HEK293 (cell line): ENCODE data around the gene SH3GLB2.

Experiments used
- CTCF ChIA-PET: fragments of 350-600 bp; formaldehyde crosslinking; extraction: SDS; loops from one replicate; lab custom pipeline; 2021; ENCODE audit warnings: antibody characterized with exemption; lab: Yijun Ruan, JAX
- POLR2A ChIA-PET: fragments of 300-600 bp; formaldehyde crosslinking; extraction: SDS; loops from one replicate; lab custom pipeline; 2020; ENCODE audit warnings: antibody characterized with exemption, inconsistent platforms; lab: Yijun Ruan, JAX
- H3K27ac ChIP-seq: fragments of 200-500 bp; sonication (Bioruptor generic); 2 replicates; pipeline ENCODE4 v1.5.1; 2014; ENCODE audit warnings: low read depth, low read length, control low read depth, inconsistent platforms; ENCODE audit errors: extremely low read depth
- H3K36me3 ChIP-seq, 2 experiments: fragments of 200-500 bp in 1 of 2; sonication (Bioruptor generic) in 1 of 2; 1 replicate in 1 of 2; 2 replicates in 1 of 2; pipeline ENCODE4 v1.5.1; 2014 to 2017; ENCODE audit warnings: inconsistent platforms in 2 of 2, low read length in 2 of 2; ENCODE audit not compliant: control insufficient read depth in 2 of 2, insufficient read depth in 1 of 2
- H3K4me1 ChIP-seq: fragments of 200-500 bp; sonication (Bioruptor generic); 2 replicates; pipeline ENCODE4 v1.5.1; 2014; ENCODE audit warnings: mild to moderate bottlenecking, low read length, inconsistent platforms; ENCODE audit not compliant: control insufficient read depth, insufficient read depth
- H3K4me3 ChIP-seq: 2 replicates; pipeline ENCODE4 v1.5.1; 2011; ENCODE audit warnings: low read depth, mild to moderate bottlenecking, control low read depth, low read length, moderate library complexity
- H3K9me3 ChIP-seq: fragments of 200-500 bp; sonication (Bioruptor generic); 2 replicates; pipeline ENCODE4 v1.5.1; 2014; ENCODE audit warnings: low read depth, low read length, inconsistent platforms; ENCODE audit not compliant: control insufficient read depth, insufficient read depth
- ATF2 ChIP-seq: fragments of 450-650 bp; formaldehyde crosslinking; IDR thresholded peaks from 2 replicates; pipeline ENCODE4 v1.5.1; 2016; ENCODE audit warnings: missing biosample characterization, missing genetic modification characterization, low read depth
- GLI4 ChIP-seq: fragments of 450-650 bp; formaldehyde crosslinking; IDR thresholded peaks from 2 replicates; pipeline ENCODE4 v1.5.1; 2016; ENCODE audit warnings: missing biosample characterization, missing genetic modification characterization
- IKZF3 ChIP-seq: fragments of 450-650 bp; IDR thresholded peaks from 2 replicates; pipeline ENCODE4 v1.5.0; 2018; ENCODE audit warnings: missing biosample characterization, mild to moderate bottlenecking, missing genetic modification characterization, moderate library complexity
- OSR2 ChIP-seq: fragments of 450-650 bp; formaldehyde crosslinking; IDR thresholded peaks from 2 replicates; pipeline ENCODE4 v1.5.1; 2016; ENCODE audit warnings: missing biosample characterization, missing genetic modification characterization
- SP2 ChIP-seq: fragments of 450-650 bp; formaldehyde crosslinking; IDR thresholded peaks from 2 replicates; pipeline ENCODE4 v1.5.1; 2016; ENCODE audit warnings: missing biosample characterization, missing genetic modification characterization
- TRIM28 ChIP-seq: IDR thresholded peaks from 2 replicates; pipeline ENCODE4 v1.6.1; 2011; ENCODE audit warnings: low read length, control low read depth, borderline replicate concordance
- ZIC2 ChIP-seq: fragments of 450-650 bp; formaldehyde crosslinking; IDR thresholded peaks from 2 replicates; pipeline ENCODE4 v1.5.1; 2016; ENCODE audit warnings: missing biosample characterization, missing genetic modification characterization
- ZNF114 ChIP-seq: fragments of 450-650 bp; formaldehyde crosslinking; IDR thresholded peaks from 2 replicates; pipeline ENCODE4 v1.5.0; 2017; ENCODE audit warnings: missing biosample characterization, missing genetic modification characterization
- ZNF132 ChIP-seq: fragments of 450-650 bp; formaldehyde crosslinking; IDR thresholded peaks from 2 replicates; pipeline ENCODE4 v1.5.1; 2017; ENCODE audit warnings: missing biosample characterization, missing genetic modification characterization, borderline replicate concordance
- ZNF138 ChIP-seq: fragments of 450-650 bp; formaldehyde crosslinking; IDR thresholded peaks from 2 replicates; pipeline ENCODE4 v1.5.1; 2016; ENCODE audit warnings: missing biosample characterization, missing genetic modification characterization, borderline replicate concordance
- ZNF140 ChIP-seq: fragments of 450-650 bp; formaldehyde crosslinking; IDR thresholded peaks from 2 replicates; pipeline ENCODE4 v1.5.1; 2016; ENCODE audit warnings: missing biosample characterization, missing genetic modification characterization
- ZNF157 ChIP-seq: fragments of 450-650 bp; formaldehyde crosslinking; IDR thresholded peaks from 2 replicates; pipeline ENCODE4 v1.5.1; 2016; ENCODE audit warnings: missing biosample characterization, missing genetic modification characterization
- ZNF266 ChIP-seq: fragments of 450-650 bp; formaldehyde crosslinking; IDR thresholded peaks from 2 replicates; pipeline ENCODE4 v1.5.1; 2016; ENCODE audit warnings: missing biosample characterization, missing genetic modification characterization, low read depth
- ZNF449 ChIP-seq: fragments of 450-650 bp; formaldehyde crosslinking; IDR thresholded peaks from 2 replicates; pipeline ENCODE4 v1.5.1; 2017; ENCODE audit warnings: missing biosample characterization, mild to moderate bottlenecking, missing genetic modification characterization, moderate library complexity
- ZNF510 ChIP-seq: fragments of 450-650 bp; formaldehyde crosslinking; IDR thresholded peaks from 2 replicates; pipeline ENCODE4 v1.5.1; 2018; ENCODE audit warnings: mild to moderate bottlenecking, missing genetic modification characterization, missing biosample characterization; ENCODE audit not compliant: insufficient replicate concordance
- ZNF561 ChIP-seq: fragments of 450-650 bp; IDR thresholded peaks from 2 replicates; pipeline ENCODE4 v1.5.1; 2018; ENCODE audit warnings: missing biosample characterization, missing genetic modification characterization, borderline replicate concordance
- ZNF701 ChIP-seq: fragments of 450-650 bp; formaldehyde crosslinking; IDR thresholded peaks from 2 replicates; pipeline ENCODE4 v1.5.1; 2016; ENCODE audit warnings: missing biosample characterization, missing genetic modification characterization
- ZNF837 ChIP-seq: fragments of 450-650 bp; formaldehyde crosslinking; IDR thresholded peaks from 2 replicates; pipeline ENCODE4 v1.5.1; 2016; ENCODE audit warnings: missing biosample characterization, missing genetic modification characterization
- ZSCAN30 ChIP-seq: fragments of 450-650 bp; IDR thresholded peaks from 2 replicates; pipeline ENCODE4 v1.5.1; 2018; ENCODE audit warnings: missing biosample characterization, mild to moderate bottlenecking, missing genetic modification characterization, moderate library complexity
- TF ChIP-seq, protein P1 (sequence below): fragments of 450-650 bp; formaldehyde crosslinking; conservative IDR thresholded peaks from 2 replicates; pipeline ENCODE4 v1.5.1; 2016; ENCODE audit warnings: low read depth, missing biosample characterization, missing genetic modification characterization
- TF ChIP-seq, protein P2 (sequence below): fragments of 450-650 bp; formaldehyde crosslinking; IDR thresholded peaks from 2 replicates; pipeline ENCODE4 v1.5.1; 2017; ENCODE audit warnings: missing biosample characterization, missing genetic modification characterization

The SH3GLB2 gene

DNA sequence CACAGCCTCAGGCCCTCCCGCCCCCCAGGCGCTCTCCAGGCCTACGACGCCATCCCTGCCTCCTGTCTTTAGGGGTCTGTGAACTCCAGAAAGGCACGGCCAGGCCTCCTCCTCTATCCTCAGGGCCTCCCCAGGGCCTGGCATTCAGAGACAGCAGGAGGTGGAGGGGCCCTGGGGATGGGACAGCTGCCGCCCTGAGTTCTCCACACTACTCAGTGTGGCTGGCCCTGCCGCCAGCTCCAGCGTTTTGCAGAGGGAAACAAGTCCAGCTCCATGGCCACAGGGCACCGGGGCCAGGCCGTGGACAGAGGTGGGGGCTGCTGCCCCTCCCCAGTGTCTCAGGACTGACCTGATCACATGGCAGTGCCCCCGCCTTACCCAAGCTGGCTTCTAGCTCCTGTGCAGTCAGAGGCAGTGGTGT is 16.4 kb downstream of the SH3GLB2 start:
- H3K4me3 ChIP-seq, result no peak overlapping the region
- no peaks in the 10 kb centered on the region for H3K4me1 ChIP-seq
- no peak for TF ChIP-seq ZNF266 (tag by site-specific recombination)
- peak; percentile 75 for TF ChIP-seq ZIC2 (tag by site-specific recombination)
- H3K9me3 ChIP-seq, result no peaks in the 10 kb centered on the region
- peaks cover 5 to 84% of the 10 kb centered on the region in 2 experiments; a peak in 2 of 3 replicates for H3K36me3 ChIP-seq
- POLR2A ChIA-PET, result no interaction called here
- CTCF ChIA-PET, result interaction anchor here (0.7 kb wide), 1 partner anchor 14 kb away, joined by 3 read pairs; no protein-coding TSS in a partner anchor
- no peak overlapping the region for H3K27ac ChIP-seq

- no peak overlapping the region for H3K27ac ChIP-seq
- H3K36me3 ChIP-seq, result peaks cover 5 to 90% of the 10 kb centered on the region in 2 experiments; a peak in 2 of 3 replicates
- CTCF ChIA-PET, result no interaction called here
These were observed 17.0 kb downstream of the SH3GLB2 start for GRCh38 chr9:129011170-129011569.

More at GRCh38 chr9:129011170-129011569, 17.0 kb downstream of the SH3GLB2 start:
- H3K4me3 ChIP-seq, result no peak overlapping the region
- H3K4me1 ChIP-seq, result no peaks in the 10 kb centered on the region
- POLR2A ChIA-PET, result no interaction called here
- TF ChIP-seq ZSCAN30 (tag by site-specific recombination) (no peak), OSR2 (tag by site-specific recombination) (no peak), ZNF510 (tag by site-specific recombination) (no peak), ZNF837 (no peak), GLI4 (no peak), ZNF701 (tag by site-specific recombination) (no peak), TRIM28 (no peak), ZNF561 (tag by site-specific recombination) (no peak), ZNF138 (tag by site-specific recombination) (no peak), ZNF132 (tag by site-specific recombination) (no peak), IKZF3 (tag by site-specific recombination) (no peak), ZNF157 (tag by site-specific recombination) (no peak), ZNF114 (no peak), ZNF140 (tag by site-specific recombination) (no peak), ATF2 (no peak), ZNF449 (tag by site-specific recombination) (no peak), SP2 (tag by site-specific recombination) (no peak)
- TF ChIP-seq, protein P1, sequence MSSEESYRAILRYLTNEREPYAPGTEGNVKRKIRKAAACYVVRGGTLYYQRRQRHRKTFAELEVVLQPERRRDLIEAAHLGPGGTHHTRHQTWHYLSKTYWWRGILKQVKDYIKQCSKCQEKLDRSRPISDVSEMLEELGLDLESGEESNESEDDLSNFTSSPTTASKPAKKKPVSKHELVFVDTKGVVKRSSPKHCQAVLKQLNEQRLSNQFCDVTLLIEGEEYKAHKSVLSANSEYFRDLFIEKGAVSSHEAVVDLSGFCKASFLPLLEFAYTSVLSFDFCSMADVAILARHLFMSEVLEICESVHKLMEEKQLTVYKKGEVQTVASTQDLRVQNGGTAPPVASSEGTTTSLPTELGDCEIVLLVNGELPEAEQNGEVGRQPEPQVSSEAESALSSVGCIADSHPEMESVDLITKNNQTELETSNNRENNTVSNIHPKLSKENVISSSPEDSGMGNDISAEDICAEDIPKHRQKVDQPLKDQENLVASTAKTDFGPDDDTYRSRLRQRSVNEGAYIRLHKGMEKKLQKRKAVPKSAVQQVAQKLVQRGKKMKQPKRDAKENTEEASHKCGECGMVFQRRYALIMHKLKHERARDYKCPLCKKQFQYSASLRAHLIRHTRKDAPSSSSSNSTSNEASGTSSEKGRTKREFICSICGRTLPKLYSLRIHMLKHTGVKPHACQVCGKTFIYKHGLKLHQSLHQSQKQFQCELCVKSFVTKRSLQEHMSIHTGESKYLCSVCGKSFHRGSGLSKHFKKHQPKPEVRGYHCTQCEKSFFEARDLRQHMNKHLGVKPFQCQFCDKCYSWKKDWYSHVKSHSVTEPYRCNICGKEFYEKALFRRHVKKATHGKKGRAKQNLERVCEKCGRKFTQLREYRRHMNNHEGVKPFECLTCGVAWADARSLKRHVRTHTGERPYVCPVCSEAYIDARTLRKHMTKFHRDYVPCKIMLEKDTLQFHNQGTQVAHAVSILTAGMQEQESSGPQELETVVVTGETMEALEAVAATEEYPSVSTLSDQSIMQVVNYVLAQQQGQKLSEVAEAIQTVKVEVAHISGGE (tag by site-specific recombination), result no peak
- TF ChIP-seq, protein P2, sequence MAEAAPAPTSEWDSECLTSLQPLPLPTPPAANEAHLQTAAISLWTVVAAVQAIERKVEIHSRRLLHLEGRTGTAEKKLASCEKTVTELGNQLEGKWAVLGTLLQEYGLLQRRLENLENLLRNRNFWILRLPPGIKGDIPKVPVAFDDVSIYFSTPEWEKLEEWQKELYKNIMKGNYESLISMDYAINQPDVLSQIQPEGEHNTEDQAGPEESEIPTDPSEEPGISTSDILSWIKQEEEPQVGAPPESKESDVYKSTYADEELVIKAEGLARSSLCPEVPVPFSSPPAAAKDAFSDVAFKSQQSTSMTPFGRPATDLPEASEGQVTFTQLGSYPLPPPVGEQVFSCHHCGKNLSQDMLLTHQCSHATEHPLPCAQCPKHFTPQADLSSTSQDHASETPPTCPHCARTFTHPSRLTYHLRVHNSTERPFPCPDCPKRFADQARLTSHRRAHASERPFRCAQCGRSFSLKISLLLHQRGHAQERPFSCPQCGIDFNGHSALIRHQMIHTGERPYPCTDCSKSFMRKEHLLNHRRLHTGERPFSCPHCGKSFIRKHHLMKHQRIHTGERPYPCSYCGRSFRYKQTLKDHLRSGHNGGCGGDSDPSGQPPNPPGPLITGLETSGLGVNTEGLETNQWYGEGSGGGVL (tag by site-specific recombination), result no peak
- H3K9me3 ChIP-seq, result no peaks in the 10 kb centered on the region
